HL-60 (cell line): ENCODE data around the gene MSLN.
A peak's percentile ranks its signal among the peaks of the same experiment; 100 is the strongest.

ENCODE experiments used
- CTCF ChIP-seq: IDR thresholded peaks from one replicate; pipeline ENCODE4 v1.5.1; 2011; ENCODE audit warnings: low read length, control low read depth, inconsistent platforms; ENCODE audit not compliant: insufficient read depth
- GABPA ChIP-seq: IDR thresholded peaks from 2 replicates; pipeline ENCODE4 v1.6.1; 2012; ENCODE audit warnings: low read depth
- POLR2AphosphoS5 ChIP-seq: IDR thresholded peaks from 2 replicates; pipeline ENCODE4 v1.6.1; 2012; ENCODE audit warnings: low read depth
- REST ChIP-seq: IDR thresholded peaks from 2 replicates; pipeline ENCODE4 v1.6.1; 2012; ENCODE audit warnings: low read depth; ENCODE audit not compliant: insufficient replicate concordance
- SPI1 ChIP-seq: IDR thresholded peaks from 2 replicates; pipeline ENCODE4 v1.6.1; 2012; ENCODE audit warnings: low read depth, mild to moderate bottlenecking, borderline replicate concordance

- TF ChIP-seq POLR2AphosphoS5, result no peak
- TF ChIP-seq CTCF, result no peak
- no peak for TF ChIP-seq GABPA
- no peak for TF ChIP-seq REST
- TF ChIP-seq SPI1, result peak; percentile 40; the same call in 1 of the 2 replicates
These were observed 5.9 kb upstream of the MSLN start for GRCh38 chr16:754656-755055.
